GM19193 (cell line): ENCODE measurements around the gene IP6K1.

Experiments used
- POLR2A ChIP-seq: IDR thresholded peaks from 4 replicates; pipeline ENCODE4 v1.6.1; 2011; ENCODE audit not compliant: insufficient read depth, insufficient read length; ENCODE audit errors: extremely low read depth

Gene IP6K1

DNA sequence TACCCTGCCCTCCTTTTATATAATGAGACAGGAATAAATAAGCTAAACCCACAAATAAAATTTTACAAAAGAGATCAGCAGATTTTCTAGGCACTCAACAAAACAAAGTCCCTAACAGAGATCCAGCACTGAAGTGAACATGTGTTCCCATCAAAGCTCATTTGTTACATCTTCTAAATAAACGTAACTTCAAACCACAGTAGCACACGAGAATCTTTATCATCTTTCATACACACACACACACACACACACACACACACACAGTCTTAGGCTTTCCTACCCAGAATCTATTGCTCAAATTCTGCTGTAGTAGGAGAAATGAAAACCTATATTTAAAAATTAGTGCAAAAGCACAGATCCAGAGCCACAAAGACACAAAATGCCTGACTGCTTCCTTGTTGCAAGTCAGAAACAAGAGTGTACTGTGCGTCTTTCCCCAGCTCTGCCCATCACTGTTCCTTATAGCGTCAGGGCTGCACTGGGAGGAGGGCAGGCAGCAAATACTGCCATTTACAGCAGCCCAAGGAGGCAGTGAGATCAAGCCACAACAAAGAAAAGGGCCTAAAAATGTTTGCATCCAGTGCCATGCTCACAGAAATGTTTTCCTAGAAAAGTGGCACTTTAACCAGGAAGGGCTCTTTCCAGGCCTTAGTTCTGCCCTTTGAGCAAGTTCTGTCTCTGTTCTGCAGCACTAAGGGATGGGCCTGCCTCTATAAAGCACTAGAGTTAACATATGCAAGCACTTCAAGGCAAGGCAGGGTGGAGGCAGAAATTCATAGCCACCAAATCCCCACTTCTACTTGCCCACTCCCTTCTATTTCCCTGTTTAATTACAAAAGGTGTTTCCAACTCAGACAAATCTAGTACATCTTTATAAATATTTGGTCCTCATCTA is 6.0 kb downstream of the IP6K1 start:
- TF ChIP-seq POLR2A = no peak

DNA sequence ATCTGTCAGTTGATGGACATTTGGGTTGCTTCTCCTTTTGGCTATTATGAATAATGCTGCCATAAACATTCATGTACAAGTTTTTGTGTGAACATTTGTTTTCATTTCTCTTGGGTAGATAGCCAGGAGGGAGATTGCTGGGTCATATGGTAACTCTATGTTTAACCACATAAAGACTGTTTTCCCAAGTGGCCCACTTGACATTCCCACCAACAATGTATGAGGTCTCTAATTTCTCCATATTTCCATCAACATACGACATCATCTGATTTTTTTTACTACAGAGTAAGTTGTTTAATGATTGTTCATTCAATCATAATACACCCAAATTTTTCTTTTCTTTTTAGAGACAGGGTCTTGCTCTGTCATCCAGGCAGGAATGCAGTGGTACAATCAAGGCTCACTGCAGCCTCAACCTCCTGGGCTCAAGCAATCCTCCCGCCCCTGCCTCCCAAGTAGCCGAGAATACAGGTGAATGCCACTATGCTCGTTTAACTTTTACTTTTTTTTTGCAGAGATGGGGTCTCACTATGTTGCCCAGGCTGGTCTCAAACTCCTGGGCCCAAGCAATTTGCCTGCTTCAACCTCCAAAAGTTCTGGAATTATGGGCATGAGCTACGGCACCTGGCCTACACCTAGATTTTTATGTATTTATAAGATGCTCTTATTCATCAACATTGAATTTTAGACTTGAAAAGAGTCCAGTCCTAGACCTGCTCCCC is 6.8 kb downstream of the IP6K1 start:
- no peak for TF ChIP-seq POLR2A

DNA sequence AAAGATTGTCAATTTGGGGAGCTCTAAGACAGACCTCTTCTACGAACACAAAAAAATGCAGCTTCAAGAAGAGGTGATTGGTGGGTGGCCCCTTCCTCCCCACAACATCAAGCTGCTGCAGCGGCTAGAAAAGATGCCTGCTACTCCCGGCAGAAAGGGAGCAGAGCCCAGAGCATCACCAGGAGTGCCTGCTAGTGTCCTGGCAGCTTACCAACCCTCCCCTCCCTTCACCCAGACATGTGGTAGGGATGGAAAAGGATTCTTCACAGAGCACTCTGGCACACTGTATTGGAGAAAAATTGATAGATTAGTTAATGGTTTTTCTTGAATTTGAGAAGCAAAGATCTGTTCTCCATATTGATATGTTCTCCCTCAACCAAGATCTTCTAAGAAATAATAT is 10.8 kb downstream of the IP6K1 start:
- no peak for TF ChIP-seq POLR2A

DNA sequence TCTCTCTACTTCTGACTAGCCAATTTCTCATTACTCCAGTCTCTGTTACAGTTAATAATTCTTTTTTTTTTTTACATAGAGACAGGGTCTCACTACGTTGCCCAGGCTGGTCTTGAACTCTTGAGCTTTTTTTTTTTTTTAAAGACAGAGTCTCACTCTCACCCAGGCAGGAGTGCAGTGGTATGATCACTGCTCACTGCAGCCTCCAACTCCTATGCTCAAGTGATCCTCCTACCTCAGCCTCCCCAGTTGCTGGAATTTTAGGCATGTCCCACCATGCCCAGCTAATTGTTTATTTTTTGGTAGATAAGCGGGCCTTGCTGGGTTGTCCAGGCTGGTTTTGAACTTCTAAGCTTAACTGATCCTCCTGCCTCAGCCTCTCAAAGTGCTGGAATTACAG is 13.6 kb downstream of the IP6K1 start:
- TF ChIP-seq POLR2A = no peak

DNA sequence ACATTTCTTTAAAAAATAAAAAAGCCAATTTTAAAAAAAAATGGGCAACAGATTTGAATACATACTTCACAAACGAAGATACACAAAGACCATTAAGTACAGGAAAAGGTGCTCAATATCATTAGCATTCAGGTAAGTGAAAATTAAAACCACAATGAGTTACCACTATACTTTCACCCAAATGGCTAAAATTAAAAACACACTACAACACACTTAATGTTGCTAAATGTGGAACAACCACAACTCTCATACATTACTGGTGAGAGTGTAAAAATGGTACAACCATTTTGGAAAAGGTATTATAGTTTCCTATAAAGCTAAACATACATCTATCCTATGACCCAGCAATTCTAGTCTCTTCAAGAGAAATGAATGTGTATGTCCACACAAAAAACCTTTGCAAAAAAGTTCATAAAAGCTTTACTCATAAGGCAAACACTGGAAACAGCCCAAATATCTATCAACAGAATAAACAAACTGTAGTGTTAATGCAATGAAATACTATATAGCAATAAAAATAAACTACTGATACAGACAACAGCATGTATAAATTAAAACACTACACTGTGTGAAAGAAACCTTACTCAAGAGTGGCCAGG is 14.9 kb downstream of the IP6K1 start:
- no peak for TF ChIP-seq POLR2A

DNA sequence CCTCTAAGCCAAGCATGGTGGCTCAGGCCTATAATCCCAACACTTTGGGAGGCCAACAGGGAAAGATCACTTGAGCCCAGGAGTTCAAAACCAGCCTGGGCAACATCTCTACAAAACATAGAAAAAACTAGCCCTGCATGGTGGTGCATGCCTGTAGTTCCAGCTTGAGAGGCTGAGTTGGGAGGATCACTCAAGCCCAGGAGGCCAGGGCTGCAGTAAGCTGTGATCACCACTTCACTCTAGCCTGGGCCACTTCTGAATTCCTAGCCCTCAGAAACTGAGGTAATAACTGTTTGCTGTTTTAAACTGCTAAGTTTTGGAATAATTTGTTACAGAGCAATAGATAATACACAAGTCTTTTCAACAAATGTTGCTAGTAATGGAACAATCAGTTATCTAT is 16.4 kb downstream of the IP6K1 start:
- TF ChIP-seq POLR2A = no peak

DNA sequence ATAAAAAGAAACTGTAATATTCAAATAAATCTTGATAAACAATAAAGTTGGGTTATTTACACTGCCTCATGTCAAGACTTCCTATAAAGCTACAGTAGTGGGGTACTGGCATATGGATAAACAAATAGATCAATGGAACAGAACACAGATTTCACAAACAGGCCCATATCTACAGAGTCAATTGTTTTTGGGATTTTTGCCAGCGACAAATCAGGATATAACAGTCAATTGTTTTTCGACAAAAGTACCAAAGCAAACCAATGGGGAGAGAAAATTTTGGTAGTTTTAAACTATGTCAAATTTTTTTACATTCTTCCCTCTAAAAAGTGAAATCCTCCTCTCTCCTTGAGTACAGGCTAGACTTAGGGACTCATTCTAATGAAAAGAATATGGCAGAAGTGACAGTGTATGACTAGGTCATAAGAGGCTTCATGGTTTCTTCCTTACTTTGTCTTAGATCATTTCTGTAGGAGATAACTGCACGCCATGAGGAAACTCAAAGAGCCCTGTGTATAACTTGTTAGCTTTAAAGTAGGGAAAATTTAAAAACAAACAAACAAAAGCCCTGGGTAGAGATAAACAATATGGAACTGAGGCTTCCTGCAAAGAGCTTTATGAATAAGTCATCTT is 16.9 kb downstream of the IP6K1 start:
- no peak for TF ChIP-seq POLR2A

DNA sequence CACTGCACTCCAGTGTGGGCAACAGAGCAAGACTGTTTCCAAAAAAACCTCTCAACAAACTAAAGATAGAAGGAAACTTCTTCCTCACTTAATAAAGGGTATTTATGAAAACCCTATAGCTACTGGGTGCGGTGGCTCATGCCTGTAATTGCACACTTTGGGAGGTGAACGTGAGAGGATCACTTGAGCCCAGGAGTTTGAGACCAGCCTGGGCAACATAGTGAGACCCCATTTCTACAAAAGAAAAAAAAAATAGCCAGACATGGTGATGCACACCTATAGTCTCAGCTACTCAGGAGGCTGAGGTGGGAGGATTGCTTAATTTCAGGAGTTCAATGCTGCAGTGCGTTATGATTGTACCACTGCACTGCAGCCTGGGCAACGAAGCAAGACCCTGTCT is 22.4 kb downstream of the IP6K1 start:
- no peak for TF ChIP-seq POLR2A

DNA sequence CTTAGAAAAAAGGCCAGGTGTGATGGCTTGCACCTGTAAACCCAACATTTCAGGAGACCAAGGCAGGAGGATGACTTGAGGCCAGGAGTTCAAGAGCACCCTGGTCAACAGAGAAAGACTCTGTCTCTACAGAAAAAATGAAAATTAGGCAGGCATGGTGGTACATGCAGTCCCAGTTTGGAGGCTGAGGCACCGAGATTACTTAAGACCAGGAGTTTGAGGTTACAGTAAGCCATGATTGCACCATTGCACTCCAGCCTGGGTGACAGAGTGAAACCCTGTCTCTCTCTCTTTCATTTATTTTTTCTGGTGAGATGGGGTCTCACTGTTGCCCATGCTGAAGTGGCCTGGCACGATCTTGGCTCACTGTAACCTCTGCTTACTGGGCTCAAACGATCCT is 24.7 kb downstream of the IP6K1 start:
- TF ChIP-seq POLR2A = no peak

DNA sequence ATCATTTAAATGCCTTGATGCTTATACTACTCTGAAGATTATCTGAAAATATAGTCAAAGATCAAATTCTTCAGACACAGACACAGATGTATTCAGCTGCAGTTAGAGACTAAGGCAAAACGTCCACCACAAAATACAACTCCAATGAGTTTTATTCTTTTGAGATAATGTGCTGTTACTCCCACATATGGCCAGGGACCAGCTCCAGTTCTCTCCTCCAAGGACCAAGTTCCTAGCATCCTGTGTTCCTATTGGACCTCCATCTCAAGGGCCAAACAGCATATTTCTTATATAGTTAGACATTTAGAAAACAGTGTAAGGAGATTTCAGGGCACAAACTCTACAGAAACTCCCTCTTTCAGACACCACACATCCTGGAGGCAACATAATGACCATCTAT is 27.1 kb downstream of the IP6K1 start:
- TF ChIP-seq POLR2A = no peak

DNA sequence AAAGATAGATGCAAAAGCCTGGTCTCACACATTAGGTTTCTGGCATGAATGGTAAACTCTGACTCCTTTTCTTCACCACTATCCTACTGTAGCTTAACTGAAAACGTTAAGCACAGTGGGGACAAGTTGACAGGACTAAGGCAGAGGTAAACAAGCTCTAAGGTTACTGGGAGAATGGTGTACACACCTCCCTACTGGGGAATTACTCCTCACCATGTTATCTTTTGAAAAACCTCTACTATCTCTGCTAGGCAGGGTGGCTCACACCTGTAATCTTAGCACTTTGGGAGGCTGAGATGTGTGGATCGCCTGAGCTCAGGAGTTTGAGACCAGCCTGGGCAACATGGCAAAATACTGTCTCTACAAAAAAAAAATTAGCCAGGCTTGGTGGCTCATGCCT is 29.1 kb downstream of the IP6K1 start:
- TF ChIP-seq POLR2A = no peak

DNA sequence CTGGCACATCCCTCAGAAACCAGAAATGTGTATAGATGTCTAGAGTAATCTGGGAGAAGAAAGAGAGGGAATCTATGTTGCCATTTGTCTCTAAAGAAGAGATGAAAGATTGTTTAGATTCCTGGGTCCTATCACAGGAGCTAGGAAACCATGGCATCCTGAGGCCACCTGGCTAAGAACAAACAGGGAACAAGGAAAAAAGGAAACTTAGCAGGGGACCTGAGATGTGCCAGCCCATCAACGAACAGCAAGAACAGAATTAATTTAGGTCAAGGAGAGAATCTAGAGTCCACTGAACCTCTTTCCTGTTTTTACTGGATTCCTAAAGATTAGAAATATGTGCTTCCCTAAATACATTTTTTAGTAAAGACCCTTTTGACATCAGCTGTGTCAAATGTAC is 30.3 kb downstream of the IP6K1 start:
- TF ChIP-seq POLR2A = no peak

DNA sequence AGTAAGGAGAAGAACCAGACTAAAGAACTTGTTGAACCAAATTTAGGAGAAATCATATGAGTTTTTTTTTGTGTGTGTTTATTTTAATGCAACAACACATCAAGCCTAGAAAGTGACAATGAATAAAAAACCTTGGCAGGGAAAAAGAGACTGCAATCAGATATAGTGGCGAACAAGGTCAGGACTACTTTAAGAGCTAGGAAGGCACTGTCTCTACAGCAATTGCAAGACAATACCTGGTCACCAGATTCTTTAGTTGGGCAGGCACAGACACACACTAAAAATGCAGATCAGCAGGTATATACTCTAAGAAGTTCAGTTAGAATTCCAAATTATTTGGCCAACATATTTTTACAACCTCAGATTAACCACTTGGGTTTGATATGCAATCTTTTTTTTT is 31.8 kb downstream of the IP6K1 start:
- no peak for TF ChIP-seq POLR2A

DNA sequence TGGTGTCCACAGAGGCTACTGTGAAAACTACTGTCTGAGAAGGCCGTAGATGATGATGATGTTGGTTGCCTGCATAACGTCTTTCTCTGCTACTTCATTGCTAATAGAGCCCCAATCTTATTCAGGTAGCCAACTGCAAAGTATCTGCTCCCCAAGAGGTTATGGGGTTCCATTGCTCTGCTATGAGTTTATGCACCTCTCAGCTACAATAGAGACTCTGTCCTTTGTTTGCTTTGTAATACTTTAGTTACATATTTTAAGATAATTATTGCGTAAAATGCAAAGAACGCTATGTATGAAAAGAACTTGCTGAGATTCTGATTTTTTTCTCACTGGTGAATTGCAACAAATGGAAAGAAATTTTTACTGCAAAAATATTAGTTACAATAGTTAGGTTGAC is 34.8 kb downstream of the IP6K1 start:
- TF ChIP-seq POLR2A = no peak

DNA sequence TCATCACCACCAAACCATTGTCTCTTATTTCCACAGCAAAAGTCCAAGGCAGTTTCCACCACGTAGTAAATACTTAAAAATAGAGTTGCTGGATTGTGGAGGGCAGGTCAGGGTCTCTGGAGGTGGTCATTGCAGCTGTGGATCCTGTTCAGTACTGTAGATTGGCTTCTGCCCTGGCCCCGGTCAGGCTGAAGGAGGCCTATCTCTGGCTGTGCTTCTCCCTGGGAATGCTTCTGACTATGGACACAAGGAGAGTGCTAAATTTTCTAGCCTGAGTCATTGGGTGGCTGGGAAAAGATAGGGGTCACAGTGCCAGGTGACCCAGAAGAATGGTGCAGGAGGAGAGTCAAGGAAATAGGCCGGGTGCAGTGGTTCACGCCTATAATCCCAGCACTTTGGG is 36.3 kb downstream of the IP6K1 start:
- TF ChIP-seq POLR2A = no peak
